HG03103 (cell line): ENCODE data around the gene OSCP1.

Experiments
- ATAC-seq: cut with Tn5 transposase; IDR thresholded peaks from one replicate; pipeline ENCODE4 v1.9.1; 2021; ENCODE audit warnings: low read depth; ENCODE audit not compliant: unreplicated experiment

The OSCP1 gene

DNA sequence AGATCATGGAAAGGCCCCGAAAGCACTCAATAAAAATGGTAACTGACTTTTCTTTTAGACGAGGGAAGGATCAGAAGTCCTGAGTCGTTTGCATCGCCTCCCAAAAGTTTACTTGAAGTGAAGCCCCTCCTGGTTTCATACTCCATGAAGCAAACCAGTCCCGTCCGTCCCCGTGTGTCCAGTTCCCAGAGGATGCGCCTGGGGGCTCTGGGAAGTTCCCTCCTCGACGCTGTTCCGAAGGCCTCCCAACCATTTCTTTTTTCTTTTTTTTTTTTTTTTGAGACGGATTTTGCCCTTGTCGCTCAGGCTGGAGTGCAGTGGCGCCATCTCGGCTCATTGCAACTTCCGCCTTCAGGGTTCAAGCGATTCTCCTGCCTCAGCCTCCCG, 661 bp upstream of the OSCP1 start:
- no peak for ATAC-seq

DNA sequence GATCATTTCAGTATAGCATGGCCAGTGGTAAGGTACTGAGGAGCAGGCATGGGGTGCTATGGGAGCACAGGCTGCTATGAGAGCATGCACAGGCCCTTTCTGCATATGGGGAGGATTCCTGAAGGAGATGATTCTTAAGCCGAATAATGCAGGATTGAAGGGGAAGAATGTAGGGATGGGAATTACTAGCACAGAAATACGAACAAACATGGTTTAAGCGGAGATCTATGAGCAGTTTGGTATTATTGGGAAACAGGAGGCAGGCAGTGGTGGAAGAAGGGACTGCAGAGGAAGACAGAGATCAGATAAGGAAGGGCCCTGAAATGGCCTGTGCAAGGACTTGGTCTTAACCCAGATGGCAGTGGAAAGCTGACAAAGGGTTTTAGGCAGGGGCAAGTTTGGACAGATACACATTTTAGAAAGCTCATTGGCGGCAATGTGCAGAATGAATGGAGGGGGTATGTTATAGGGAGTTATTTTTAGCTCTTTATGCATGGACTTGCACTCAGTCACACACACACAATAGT, 1.7 kb downstream of the OSCP1 start:
- no peak for ATAC-seq

DNA sequence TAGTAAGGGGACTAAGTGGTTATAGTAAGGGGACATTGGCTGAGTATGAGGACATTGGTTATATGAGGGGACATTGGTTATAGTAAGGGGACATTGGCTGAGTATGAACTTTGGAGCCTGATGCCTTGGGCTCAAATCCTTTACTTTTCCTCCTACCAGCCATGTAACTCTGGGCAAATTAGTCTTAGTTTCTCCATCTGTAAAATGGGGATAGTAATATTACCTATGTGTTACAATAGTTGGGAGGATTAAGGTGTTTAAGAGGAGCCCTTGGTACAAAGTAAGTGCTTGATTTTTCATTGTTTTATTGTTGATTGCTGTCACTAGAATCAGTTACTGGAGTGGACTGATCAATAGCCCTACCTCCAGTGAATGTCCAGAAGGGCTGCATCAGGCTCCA, 2.8 kb downstream of the OSCP1 start:
- ATAC-seq, result no peak

DNA sequence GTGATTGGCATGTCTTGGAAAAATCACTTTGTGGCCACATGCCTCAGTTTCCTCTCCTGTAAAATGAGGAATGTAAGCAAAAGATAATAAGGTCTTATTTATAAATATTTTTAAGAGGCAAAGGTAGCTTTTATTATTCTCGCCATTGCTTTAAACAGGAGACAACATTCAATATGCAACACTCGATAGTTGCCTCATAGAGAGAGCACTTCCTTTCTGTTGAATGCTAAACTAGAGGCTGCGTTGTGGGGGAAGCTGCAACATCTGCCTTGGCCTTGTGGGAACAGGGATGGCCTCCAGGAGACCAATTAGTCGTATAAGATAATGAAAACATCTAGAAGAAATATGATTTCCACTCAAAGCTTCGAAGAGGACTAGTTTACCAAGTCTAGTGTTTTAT, 3.5 kb downstream of the OSCP1 start:
- ATAC-seq, result no peak

DNA sequence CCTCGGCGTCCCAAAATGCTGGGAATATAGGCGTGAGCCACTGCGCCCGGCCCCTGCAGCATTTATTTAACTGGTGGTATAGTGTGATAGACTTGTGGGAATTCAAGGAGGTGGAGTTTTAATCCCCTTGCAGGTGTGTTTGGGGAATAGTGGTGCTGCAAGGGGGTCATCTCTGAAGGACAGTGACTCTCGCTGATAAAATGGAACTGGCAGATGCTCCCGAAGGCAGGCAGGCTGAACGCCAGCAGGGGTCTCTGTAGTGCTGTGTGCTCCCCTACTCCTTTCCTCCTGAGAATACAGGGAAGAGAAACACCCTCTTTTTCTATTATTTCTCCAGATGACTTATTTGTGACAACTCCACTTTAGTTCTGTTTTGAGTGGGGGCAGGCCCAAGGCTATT, 4.0 kb downstream of the OSCP1 start:
- no peak for ATAC-seq

DNA sequence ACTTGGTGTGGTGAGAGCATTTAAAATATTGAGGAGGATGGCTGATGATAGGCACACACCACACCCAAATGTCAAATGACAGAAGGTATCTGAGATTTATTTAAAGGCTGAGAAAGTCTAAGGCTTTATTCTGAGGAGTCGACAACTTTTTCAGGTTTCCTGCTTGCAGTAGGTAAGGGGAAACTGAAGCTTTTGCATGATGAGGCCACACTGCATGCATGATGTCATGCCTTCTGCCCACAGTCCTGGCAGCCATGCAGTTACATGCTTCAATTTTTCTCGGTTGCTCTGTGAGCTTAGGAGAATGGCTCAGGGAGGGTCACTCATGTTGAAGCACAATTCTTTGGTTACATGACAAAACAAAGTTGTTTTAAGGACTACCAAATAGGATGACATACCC, 7.0 kb downstream of the OSCP1 start:
- no peak for ATAC-seq

DNA sequence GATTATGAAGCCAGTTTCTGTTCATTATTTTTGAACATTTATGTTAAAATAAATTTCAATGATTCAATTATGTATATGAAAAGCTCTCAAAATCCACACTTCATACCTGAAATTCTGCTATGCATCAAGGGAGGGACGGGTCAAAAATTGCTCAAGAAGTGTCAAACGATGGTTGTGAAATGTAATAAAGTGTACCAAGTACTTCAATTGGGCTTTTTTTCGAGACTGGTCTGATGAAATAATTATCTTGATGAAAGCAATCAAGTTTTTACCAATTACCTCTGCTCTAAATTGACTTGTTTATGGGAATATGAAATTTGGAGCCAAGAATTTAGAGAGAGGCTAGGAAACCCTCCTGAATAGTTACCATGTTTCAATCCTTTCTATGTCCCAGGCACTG, 7.9 kb downstream of the OSCP1 start:
- ATAC-seq, result no peak

DNA sequence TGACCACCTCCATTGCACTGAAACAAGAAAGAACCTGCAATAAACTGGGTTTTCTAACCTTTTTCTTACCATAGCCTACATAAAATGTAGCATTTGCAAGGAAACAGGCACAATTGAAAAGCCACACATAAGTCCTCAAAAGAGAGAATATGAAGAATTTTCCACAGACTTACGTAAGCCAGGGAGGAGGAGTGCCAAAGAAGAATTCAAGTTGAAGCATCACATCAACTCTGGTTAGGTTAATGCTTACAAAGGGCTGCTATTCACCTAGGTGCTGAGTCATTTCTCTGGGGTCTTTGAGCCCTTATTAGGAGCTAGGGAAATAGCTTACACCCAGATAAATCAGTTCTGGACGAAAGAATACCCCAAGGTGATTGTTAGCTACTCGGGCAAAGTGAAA, 9.6 kb downstream of the OSCP1 start:
- ATAC-seq, result no peak

DNA sequence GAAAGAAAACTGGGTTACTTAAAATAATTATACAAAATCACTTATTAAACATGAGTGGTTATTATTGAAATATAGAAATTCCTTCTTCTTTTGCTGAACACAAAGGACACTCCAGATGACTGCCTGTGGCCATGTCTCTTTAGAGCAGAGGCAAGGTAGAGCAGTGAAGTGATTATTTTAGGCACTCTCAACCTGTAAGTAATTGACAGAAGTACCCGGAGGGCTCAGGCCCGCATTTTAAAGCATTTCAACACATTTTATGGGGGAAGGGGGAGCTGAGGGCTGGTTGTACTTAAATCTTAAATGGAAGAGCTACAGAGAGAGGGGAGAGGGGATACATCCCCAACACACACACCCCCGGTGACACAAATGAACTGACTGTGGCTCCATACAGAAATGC, 10.2 kb downstream of the OSCP1 start:
- ATAC-seq, result no peak

DNA sequence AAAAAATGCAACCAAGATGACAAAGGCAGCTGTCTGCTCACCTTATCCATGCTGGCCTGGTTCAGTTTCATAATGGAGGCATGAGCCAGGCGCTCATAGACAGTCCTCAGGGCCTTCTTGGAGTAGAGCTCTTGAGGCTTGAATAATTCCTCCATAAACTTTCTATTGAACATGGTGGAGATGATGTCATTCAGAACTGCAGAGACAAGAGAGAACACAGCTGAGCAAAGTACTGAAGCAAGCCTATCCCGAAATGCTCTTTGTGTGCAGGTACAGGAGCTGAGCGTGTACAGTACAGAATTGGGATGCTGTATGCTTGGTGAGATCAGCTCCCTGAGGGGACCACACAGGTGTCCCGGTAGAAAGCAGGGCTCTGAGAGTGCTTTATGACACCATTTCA, 11.5 kb downstream of the OSCP1 start:
- no peak for ATAC-seq

DNA sequence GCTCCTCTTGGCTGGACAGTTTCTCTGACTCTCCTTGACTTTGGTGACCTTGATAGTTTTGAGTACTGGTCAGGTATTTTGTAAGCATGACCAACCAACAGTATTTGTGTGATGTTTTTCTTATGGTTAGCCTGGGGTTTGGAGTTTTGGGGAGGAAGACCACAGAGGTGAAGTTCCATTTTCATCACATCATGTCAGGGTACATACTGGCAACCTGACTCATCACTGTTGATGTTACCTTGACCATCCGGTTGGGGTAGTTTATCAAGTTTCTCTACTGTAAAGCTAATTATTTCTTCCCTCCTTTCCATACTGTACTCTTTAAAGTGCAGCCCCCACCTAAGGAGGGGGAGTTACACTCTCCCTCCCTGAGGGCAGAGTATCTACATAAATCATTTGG, 13.4 kb downstream of the OSCP1 start:
- no peak for ATAC-seq

DNA sequence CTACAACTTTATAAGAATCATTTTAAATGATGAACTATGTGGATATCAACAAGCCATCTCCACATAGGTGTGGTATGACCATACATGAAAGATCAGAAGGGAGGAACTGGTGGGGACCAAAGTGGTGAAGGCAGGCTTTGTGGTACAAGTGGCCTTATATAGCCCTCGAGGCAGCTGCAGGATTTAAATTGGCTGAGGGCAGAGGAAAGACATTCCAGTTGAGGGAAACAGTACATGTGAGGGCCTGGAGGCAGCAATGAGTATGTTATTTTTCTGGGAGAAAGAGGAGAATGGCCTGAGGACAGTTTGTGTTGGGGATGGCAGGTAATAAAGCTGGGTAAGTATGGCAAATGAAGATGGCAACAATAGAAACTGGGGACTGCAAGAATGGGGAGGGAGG, 17.1 kb downstream of the OSCP1 start:
- ATAC-seq, result no peak

DNA sequence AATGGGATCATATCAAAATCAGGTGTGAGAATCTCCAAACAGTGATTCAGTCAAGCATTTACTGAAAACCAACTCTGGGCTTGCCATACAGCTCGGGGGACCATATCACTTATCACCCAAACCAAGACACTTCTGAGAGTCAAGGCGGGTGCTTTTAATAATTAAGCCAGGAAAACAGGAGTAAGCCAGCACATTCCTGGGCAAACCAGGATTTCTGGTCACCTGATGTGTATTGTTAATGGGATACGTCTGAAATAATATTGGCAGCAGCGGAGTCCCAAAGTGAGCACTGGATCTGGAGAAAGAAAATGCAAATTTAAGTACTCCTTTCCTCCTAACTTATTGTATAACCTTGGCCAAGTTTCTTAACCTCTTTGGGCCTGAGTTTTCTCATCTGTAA, 17.6 kb downstream of the OSCP1 start:
- no peak for ATAC-seq

DNA sequence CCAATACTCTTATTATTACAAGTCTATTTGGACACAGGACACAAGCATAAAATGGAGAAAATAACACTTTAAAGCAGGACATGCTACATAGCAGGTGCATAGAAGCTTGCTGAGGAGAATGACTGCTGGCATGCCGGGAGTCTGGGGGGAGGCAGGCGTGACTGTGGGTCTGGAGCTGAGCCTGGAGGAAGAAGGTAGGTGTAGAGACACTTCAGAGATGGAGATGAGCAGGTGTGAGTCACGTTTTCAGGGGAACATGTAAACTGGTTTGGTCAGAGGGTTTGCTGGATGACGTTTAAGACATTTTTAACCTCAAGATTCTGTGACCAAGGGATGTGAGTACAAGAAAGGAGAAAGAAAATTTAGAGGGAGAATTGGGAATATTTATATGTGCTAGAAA, 24.5 kb downstream of the OSCP1 start:
- ATAC-seq, result no peak

DNA sequence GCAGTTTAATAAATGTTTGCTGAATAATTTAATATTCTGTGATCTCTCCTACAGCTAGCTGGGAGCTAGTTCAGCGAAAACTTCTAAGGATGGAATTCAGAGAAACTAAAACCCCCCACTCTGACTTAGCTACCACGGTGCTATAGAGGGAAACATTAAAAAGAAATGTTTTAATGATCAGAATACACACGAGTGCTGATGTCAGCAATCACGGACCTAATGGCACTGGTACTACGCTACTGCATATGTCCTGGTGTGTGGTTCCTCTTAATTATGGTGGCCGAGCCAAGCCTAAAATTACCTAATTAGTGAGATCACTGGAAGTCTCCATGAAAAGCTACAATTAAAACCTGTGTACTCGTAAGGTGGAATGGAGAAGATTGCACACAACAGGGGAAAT, 28.6 kb downstream of the OSCP1 start:
- ATAC-seq, result no peak

DNA sequence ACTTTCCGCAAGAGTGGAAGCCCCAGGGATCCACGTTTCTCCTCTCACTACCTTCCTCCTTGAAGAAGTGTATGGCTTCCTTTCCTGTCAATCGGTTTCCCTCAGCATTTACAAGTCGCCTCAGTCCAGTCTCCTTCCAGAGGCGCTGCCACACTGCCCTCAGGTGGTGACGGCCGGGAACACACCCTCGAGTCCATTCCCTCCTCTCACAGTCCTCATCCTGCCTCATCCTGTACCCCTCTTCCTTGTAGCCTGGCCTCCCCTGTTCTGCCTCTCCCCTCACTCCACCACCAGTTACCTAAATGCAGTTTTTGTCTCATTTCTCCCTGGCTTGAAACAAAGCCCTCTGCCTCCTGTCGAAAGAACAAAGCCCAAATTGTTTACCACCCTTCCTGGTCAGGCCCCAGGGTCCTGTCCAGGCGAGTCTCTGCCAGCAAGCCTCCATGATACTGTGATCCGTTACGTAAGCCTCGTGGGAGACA, 29.4 kb downstream of the OSCP1 start:
- no peak for ATAC-seq

DNA sequence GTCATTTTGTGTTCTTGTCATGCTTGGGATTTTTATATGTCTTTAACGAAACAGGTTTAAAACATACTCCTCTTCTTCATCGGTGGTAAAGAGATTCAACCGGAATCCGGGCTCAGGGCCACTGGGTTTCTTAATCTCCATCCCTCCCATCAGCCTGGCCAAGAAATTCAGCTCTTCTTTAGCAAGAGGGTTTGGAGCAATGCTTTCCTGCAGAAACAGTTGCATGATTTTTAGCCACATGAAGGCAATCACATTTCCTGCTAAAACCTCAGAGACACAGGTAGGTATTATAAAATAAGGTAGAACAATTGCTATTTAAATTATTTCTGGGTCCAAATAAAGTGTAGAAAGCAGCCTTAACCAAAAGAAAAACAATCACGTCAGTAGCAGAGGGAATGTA, 29.8 kb downstream of the OSCP1 start:
- ATAC-seq, result no peak

DNA sequence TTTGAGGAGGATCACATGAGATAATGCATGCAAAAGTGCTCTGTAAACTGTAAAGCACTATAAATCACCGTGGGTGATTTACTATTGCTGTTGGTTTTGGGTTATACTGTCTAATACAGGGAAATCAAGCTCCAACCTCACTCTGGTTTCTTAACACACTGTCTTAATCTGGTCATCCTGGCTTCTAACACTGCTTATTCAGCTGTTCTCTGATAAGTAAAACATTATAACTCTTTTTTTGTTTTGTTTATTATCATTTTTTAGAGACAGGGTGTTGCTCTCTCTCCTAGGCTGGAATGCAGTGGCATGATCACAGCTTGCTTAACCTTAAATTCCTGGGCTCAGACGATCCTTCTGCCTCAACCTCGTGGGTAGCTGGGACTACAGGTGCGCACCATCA, 30.7 kb downstream of the OSCP1 start:
- no peak for ATAC-seq

DNA sequence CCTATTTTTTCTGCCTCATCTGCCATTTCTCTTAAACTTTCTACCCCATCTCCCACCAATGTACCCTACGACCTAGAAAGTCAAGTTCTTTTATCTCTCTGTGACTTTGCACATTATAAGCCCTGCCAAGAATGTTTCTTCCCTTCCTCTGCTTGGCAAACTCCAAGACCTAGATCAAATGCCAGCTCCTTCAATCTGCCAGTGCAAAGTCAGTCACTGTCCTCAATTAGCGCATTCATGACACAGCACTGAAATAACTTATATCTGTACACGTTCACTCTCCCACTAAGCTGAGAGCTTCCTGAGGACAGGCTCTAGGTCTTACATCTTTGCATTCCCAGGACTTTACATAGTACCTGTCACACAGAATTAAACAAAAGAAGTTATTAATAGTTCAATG, 31.1 kb downstream of the OSCP1 start:
- ATAC-seq, result no peak

DNA sequence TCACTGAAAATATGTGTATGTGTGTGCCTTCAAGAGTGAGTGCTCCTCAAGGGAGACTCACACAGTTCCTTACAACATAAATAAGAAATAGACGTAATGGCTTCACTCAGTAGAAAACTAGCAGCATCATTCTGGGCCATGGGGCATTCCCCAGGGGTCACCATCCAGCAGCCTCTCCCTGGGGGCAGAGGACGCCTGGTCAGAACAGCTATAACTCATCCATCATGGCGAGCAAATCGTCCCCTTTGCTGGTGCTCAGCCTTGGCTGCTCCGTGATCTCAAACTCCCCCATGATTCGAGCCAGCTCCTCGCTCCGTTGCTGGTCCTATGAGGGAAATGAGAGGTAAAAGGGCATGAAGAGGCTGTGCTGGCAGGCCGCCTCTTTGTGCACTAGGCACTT, 32.3 kb downstream of the OSCP1 start:
- ATAC-seq, result no peak

DNA sequence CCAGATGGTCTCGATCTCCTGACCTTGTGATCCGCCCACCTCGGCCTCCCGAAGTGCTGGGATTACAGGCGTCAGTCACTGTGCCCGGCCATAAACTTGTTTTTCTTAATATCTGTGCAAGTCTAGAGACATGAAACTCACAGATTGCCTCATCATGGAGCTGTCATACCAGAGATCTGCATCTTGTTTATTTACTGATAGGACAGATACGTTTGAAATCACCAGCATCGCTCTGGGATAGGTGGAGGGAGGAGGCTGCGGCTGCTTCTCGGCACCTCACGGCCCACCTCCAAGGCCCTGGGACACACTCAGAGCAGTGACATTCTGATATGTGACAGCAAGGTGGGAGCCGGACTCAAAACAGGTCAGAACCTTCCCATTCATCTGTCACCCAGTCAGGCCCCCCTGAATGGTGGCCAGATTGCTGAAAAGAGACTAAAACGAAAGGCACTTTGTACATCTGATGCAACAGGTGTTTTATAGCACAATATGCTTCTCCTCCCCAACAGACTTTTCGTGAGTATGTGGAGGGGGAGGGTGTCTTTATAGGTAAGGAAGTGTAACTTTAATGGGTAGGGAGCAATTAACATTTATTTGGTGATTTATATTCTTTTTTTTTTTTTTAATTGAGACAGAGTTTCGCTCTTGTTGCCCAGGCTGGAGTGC, 34.5 kb downstream of the OSCP1 start:
- no peak for ATAC-seq

DNA sequence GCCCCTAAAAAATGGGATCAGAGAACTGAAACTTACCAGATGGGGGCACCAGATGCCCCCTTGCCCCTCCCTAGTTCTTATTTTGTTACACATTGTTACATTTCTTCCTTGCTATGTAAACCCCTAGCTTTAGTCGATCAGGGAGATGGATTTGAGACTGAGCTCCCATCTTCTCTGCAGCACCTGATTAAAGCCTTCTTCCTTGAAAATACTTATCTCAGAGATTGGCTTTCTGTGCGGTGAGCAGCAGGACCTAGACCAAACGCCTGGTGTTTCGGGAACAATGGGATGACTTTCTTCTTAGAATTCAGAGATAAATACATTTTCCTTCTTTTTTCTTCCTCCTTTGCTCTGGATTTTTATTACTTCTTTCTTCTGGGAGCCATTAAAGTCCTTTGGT, 35.9 kb downstream of the OSCP1 start:
- ATAC-seq, result no peak
